K562 (cell line): ENCODE measurements around the gene FBRS. TPM values are rescaled to one million over a fixed set of nuclear protein-coding genes. Genes with fewer than 3 reads are reported as not detected.

ENCODE experiments used
- ATAC-seq: fragments of 200-7000 bp; cut with Tn5 transposase; 3 replicates; pipeline ENCODE4 v1.9.1; 2020; ENCODE audit warnings: moderate library complexity
- BruUV-seq: library from RNA; stranded (reverse); fragments of 400-500 nt; replicated peaks from 2 replicates; lab custom pipeline; 2021; lab: Mats Ljungman, UMichigan
- CTCF ChIA-PET: fragments of 300-600 bp; formaldehyde crosslinking; extraction: SDS; loops from one replicate; lab custom pipeline; 2021; ENCODE audit warnings: low intra/inter-chr PET ratio; lab: Yijun Ruan, JAX
- POLR2A ChIA-PET: fragments of 300-600, 350-650 bp; sonication (Branson Sonifier 250); formaldehyde crosslinking; extraction: SDS; loops from one replicate; lab custom pipeline; 2021; ENCODE audit warnings: antibody characterized with exemption, inconsistent platforms; lab: Yijun Ruan, JAX
- DNase-seq, 4 experiments: peaks; one replicate each; pipeline versions ENCODE4 v3.0.0 to v3.0.0-alpha.2; 2011 to 2018; ENCODE audit warnings: low spot score in 3 of 4, mixed read lengths in 3 of 4; ENCODE audit errors: extremely low read depth in 1 of 4
- FAIRE-seq: peaks from 2 replicates; lab custom pipeline; 2011; peaks lifted over from hg19 to GRCh38; lab: Jason Lieb, UNC
- H2AFZ ChIP-seq: 2 replicates; pipeline ENCODE4 v1.6.0; 2011; ENCODE audit warnings: low read depth, low read length, control low read depth, inconsistent platforms
- H3K27ac ChIP-seq: fragments of 200-600 bp; 3 replicates; pipeline ENCODE4 v1.8.0; 2011; ENCODE audit warnings: low read depth, mild to moderate bottlenecking, control low read depth, inconsistent platforms, low read length, moderate library complexity, mixed read lengths; ENCODE audit errors: extremely low read depth
- H3K27me3 ChIP-seq, 2 experiments: fragments of 300-600 bp in 1 of 2; 2 replicates in 1 of 2; 3 replicates in 1 of 2; pipeline versions ENCODE4 v1.6.0 to v1.8.0; 2011; ENCODE audit warnings: inconsistent platforms in 2 of 2, low read length in 2 of 2, mild to moderate bottlenecking in 1 of 2, mixed read lengths in 1 of 2, moderate library complexity in 1 of 2; ENCODE audit not compliant: control insufficient read depth in 2 of 2, insufficient read depth in 2 of 2
- H3K36me3 ChIP-seq: fragments of 300-600 bp; 3 replicates; pipeline ENCODE4 v1.8.0; 2011; ENCODE audit warnings: mild to moderate bottlenecking, low read length, inconsistent platforms; ENCODE audit not compliant: control insufficient read depth, insufficient read depth
- H3K4me1 ChIP-seq, 2 experiments: fragments of 200-600 bp in 1 of 2; replicated peaks in 1 of 2; 2 replicates in 1 of 2; 3 replicates in 1 of 2; pipeline versions ENCODE4 v1.5.1 to v1.8.0; 2011; ENCODE audit warnings: inconsistent platforms in 2 of 2, low read length in 2 of 2, mild to moderate bottlenecking in 1 of 2, mixed read lengths in 1 of 2, moderate library complexity in 1 of 2; ENCODE audit not compliant: control insufficient read depth in 2 of 2, insufficient read depth in 2 of 2
- H3K4me2 ChIP-seq: 2 replicates; pipeline ENCODE4 v1.6.1; 2011; ENCODE audit warnings: low read length, control low read depth, inconsistent platforms, mixed read lengths; ENCODE audit not compliant: insufficient read depth
- H3K4me3 ChIP-seq: fragments of 200-600 bp; sonication (generic), shearing (Covaris generic); 2 replicates; pipeline ENCODE4 v1.5.1; 2016; ENCODE audit warnings: control low read depth, inconsistent platforms
- H3K79me2 ChIP-seq: fragments of 200-600 bp; 3 replicates; pipeline ENCODE4 v1.8.0; 2011; ENCODE audit warnings: low read length, inconsistent platforms; ENCODE audit not compliant: control insufficient read depth, insufficient read depth
- H3K9ac ChIP-seq, 2 experiments: 2 replicates each; pipeline versions ENCODE4 v1.6.0 to v1.6.1; 2011; ENCODE audit warnings: low read depth in 2 of 2, low read length in 2 of 2, control low read depth in 1 of 2, inconsistent platforms in 1 of 2, mild to moderate bottlenecking in 1 of 2, mixed read lengths in 1 of 2; ENCODE audit not compliant: insufficient read depth in 1 of 2
- H3K9me1 ChIP-seq: one replicate; pipeline ENCODE4 v1.6.0; 2011; ENCODE audit warnings: inconsistent platforms, mild to moderate bottlenecking, low read length, moderate library complexity; ENCODE audit not compliant: control insufficient read depth, insufficient read depth
- H3K9me3 ChIP-seq: replicated peaks from 2 replicates; pipeline ENCODE4 v1.5.1; 2011; ENCODE audit warnings: low read depth, low read length, inconsistent platforms; ENCODE audit not compliant: control insufficient read depth, insufficient read depth
- H4K20me1 ChIP-seq: replicated peaks from 2 replicates; pipeline ENCODE4 v1.6.1; 2011; ENCODE audit warnings: low read length, inconsistent platforms, mixed read lengths; ENCODE audit not compliant: control insufficient read depth, insufficient read depth
- KLF1 ChIP-seq: fragments of 450-650 bp; IDR thresholded peaks from 2 replicates; pipeline ENCODE4 v1.6.1; 2016; ENCODE audit warnings: missing genetic modification characterization, missing compliant biosample characterization
- NR4A1 ChIP-seq, 2 experiments: fragments of 250-450 bp in 1 of 2; fragments of 450-650 bp in 1 of 2; sonication (Bioruptor Pico) in 1 of 2; IDR thresholded peaks; 2 replicates each; pipeline versions ENCODE4 v1.4.0 to v1.6.1; 2016 to 2020; ENCODE audit warnings: mild to moderate bottlenecking in 2 of 2, missing compliant biosample characterization in 1 of 2, missing genetic modification characterization in 1 of 2, moderate library complexity in 1 of 2
- RBM14 ChIP-seq: fragments of 200-400 bp; formaldehyde crosslinking; IDR thresholded peaks from 2 replicates; pipeline ENCODE4 v1.6.1; 2018; ENCODE audit warnings: low read depth, mild to moderate bottlenecking, low read length, moderate library complexity, borderline replicate concordance; ENCODE audit not compliant: insufficient read depth
- SIN3A ChIP-seq, 2 experiments: fragments of 150-350 bp in 1 of 2; IDR thresholded peaks; 2 replicates each; pipeline ENCODE4 v1.6.1; 2011 to 2016; ENCODE audit warnings: borderline replicate concordance in 2 of 2, low read depth in 2 of 2, low read length in 2 of 2, mild to moderate bottlenecking in 2 of 2, moderate library complexity in 2 of 2; ENCODE audit not compliant: control insufficient read depth in 1 of 2
- ZNF184 ChIP-seq: sonication (generic); formaldehyde crosslinking; IDR thresholded peaks from 2 replicates; pipeline ENCODE4 v1.5.0; 2020; ENCODE audit warnings: missing genetic modification reagents
- WGBS: fragments of 100-300 bp; shearing (Covaris generic); methylation state at CpG from one replicate; pipeline ENCODE4 v1.1.6; 2016; ENCODE audit warnings: low coverage, mixed read lengths; ENCODE audit not compliant: insufficient coverage; ENCODE audit errors: missing lambda C conversion rate; 5-methylcytosine and 5-hydroxymethylcytosine counted together
- in situ Hi-C: fragments of 300-500 bp; cut with MboI; formaldehyde crosslinking; loops from 4 replicates; pipeline ENCODE4 v1.15.0; 2018; ENCODE audit warnings: inconsistent platforms, mixed read lengths
- intact Hi-C: fragments of 100-400 bp; cut with micrococcal nuclease; formaldehyde crosslinking; loops from 2 replicates; pipeline ENCODE4 v1.14.2; 2022
- polyA plus RNA-seq, 8 experiments: library from polyadenylated mRNA; depleted of rRNA in 4 of 8; stranded (reverse) in 5 of 8; unstranded in 3 of 8; fragments of >200 nt; fragmentation: Nextera tagmentation in 2 of 8; fragmentation: Illumina TruSeq in 1 of 8; extraction: Ambion mirVana in 2 of 8; extraction: Trizol in 1 of 8; gene quantifications; 2 replicates each; pipeline versions ENCODE4 v1.2.1 to v1.2.3, GENCODE V29; 2011 to 2014; ENCODE audit warnings: inconsistent platforms in 1 of 8, missing spikeins in 1 of 8
- total RNA-seq, 7 experiments: library from RNA; depleted of rRNA in 6 of 7; stranded (reverse); fragments of >200 nt in 6 of 7; fragmentation: Illumina TruSeq in 2 of 7; extraction: Trizol in 2 of 7; gene quantifications; 2 replicates each; pipeline versions ENCODE4 v1.2.1 to v1.2.3, GENCODE V29; 2011 to 2021; ENCODE audit warnings: low replicate concordance in 1 of 7
- TF ChIP-seq, protein P1 (sequence below): fragments of 250-450 bp; sonication (Bioruptor Pico); IDR thresholded peaks from 2 replicates; pipeline ENCODE4 v1.6.1; 2021; ENCODE audit warnings: mild to moderate bottlenecking

FBRS gene
- total and polyA plus RNA-seq, 9 of the 15 experiments (the other 6 are each of a cell fraction or from before 2014, with no cell fraction given) = 0.32 to 59.5 (median 13.1) TPM

GRCh38 chr16:30619202-30619601 is 39.0 kb upstream of the FBRS start:
- FAIRE-seq (no peak), ATAC-seq (no peak), DNase-seq (no peak)
- Histone ChIP-seq H3K9me1 (no peaks in the 10 kb centered on the region), H3K4me2 (no peak overlapping the region), H3K4me1 (peaks cover 6 to 9% of the 10 kb centered on the region in 2 experiments), H3K9ac (no peak overlapping the region), H3K4me3 (no peak overlapping the region), H3K27ac (no peak overlapping the region), H3K36me3 (no peaks in the 10 kb centered on the region), H3K79me2 (no peaks in the 10 kb centered on the region), H3K9me3 (peaks cover 17% of the 10 kb centered on the region), H2AFZ (0 out of 2 replicates have a peak overlapping the region, but pooled peaks have one; percentile 26), H3K27me3 (no peaks in the 10 kb centered on the region), H4K20me1 (no peaks in the 10 kb centered on the region)
- intact Hi-C loops (no loop called here), in situ Hi-C loops (no loop called here)
- 51% methylated on average over 4 of the region's 4 CpGs for WGBS
- TF ChIP-seq NR4A1 (CRISPR knock-in tag; IDR thresholded peaks at IDR 0.05) (no peak), NR4A1 (tag; IDR thresholded peaks at IDR 0.05) (no peak), ZNF184 (no peak), RBM14 (no peak), KLF1 (tag) (no peak), SIN3A (IDR thresholded peaks at IDR 0.05; ENCODE audit: borderline replicate concordance in 2 of 2, control insufficient read depth in 1 of 2, low read depth in 2 of 2, low read length in 2 of 2) (no peak)
- TF ChIP-seq, protein P1, sequence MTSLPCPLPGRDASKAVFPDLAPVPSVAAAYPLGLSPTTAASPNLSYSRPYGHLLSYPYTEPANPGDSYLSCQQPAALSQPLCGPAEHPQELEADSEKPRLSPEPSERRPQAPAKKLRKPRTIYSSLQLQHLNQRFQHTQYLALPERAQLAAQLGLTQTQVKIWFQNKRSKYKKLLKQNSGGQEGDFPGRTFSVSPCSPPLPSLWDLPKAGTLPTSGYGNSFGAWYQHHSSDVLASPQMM = no peak
- ChIA-PET CTCF (no interaction called here), POLR2A (interaction anchor here (0.7 kb wide), 1 partner anchor 558 kb away, joined by 3 read pairs; no protein-coding TSS in a partner anchor)
- no TSS peak for BruUV-seq
